HL-60 (cell line): ENCODE measurements around the gene MOCS1.

Source experiments
- DNase-seq, 2 experiments: peaks; one replicate each; pipeline ENCODE4 v3.0.0-alpha.2; 2010 to 2020; ENCODE audit warnings: low read depth in 1 of 2, low spot score in 1 of 2
- H3K27ac ChIP-seq: fragments of 250-450 bp; sonication (Bioruptor Pico); replicated peaks from 2 replicates; pipeline ENCODE4 v1.5.1; 2020; ENCODE audit warnings: mild to moderate bottlenecking, moderate library complexity
- H3K27me3 ChIP-seq: fragments of 250-450 bp; sonication (Bioruptor Pico); 2 replicates; pipeline ENCODE4 v1.5.1; 2021; ENCODE audit warnings: mild to moderate bottlenecking, moderate library complexity; ENCODE audit not compliant: insufficient read depth, poor library complexity, severe bottlenecking
- H3K4me3 ChIP-seq: replicated peaks from 2 replicates; pipeline ENCODE4 v1.5.1; 2011; ENCODE audit warnings: mild to moderate bottlenecking, control low read depth, low read length; ENCODE audit not compliant: insufficient read depth
- CTCF ChIP-seq: IDR thresholded peaks from one replicate; pipeline ENCODE4 v1.5.1; 2011; ENCODE audit warnings: low read length, control low read depth, inconsistent platforms; ENCODE audit not compliant: insufficient read depth
- GABPA ChIP-seq: IDR thresholded peaks from 2 replicates; pipeline ENCODE4 v1.6.1; 2012; ENCODE audit warnings: low read depth
- POLR2AphosphoS5 ChIP-seq: IDR thresholded peaks from 2 replicates; pipeline ENCODE4 v1.6.1; 2012; ENCODE audit warnings: low read depth
- SPI1 ChIP-seq: IDR thresholded peaks from 2 replicates; pipeline ENCODE4 v1.6.1; 2012; ENCODE audit warnings: low read depth, mild to moderate bottlenecking, borderline replicate concordance
- TF ChIP-seq, protein P1 (sequence below): IDR thresholded peaks from 2 replicates; pipeline ENCODE4 v1.6.1; 2012; ENCODE audit warnings: low read depth; ENCODE audit not compliant: insufficient replicate concordance

The MOCS1 gene

GRCh38 chr6:39931607-39932006 is 2.7 kb downstream of the MOCS1 start:
- no peak overlapping the region for H3K27ac ChIP-seq

GRCh38 chr6:39930540-39930939 is 3.7 kb downstream of the MOCS1 start:
- H3K4me3 ChIP-seq: no peak overlapping the region
- no peak for DNase-seq
- H3K27ac ChIP-seq: no peak overlapping the region
- H3K27me3 ChIP-seq: peaks cover 11% of the 10 kb centered on the region
- TF ChIP-seq POLR2AphosphoS5 (no peak), SPI1 (no peak), GABPA (no peak), CTCF (no peak)
- TF ChIP-seq, protein P1, sequence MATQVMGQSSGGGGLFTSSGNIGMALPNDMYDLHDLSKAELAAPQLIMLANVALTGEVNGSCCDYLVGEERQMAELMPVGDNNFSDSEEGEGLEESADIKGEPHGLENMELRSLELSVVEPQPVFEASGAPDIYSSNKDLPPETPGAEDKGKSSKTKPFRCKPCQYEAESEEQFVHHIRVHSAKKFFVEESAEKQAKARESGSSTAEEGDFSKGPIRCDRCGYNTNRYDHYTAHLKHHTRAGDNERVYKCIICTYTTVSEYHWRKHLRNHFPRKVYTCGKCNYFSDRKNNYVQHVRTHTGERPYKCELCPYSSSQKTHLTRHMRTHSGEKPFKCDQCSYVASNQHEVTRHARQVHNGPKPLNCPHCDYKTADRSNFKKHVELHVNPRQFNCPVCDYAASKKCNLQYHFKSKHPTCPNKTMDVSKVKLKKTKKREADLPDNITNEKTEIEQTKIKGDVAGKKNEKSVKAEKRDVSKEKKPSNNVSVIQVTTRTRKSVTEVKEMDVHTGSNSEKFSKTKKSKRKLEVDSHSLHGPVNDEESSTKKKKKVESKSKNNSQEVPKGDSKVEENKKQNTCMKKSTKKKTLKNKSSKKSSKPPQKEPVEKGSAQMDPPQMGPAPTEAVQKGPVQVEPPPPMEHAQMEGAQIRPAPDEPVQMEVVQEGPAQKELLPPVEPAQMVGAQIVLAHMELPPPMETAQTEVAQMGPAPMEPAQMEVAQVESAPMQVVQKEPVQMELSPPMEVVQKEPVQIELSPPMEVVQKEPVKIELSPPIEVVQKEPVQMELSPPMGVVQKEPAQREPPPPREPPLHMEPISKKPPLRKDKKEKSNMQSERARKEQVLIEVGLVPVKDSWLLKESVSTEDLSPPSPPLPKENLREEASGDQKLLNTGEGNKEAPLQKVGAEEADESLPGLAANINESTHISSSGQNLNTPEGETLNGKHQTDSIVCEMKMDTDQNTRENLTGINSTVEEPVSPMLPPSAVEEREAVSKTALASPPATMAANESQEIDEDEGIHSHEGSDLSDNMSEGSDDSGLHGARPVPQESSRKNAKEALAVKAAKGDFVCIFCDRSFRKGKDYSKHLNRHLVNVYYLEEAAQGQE: no peak

More at GRCh38 chr6:39931607-39932006, 2.7 kb downstream of the MOCS1 start:
- TF ChIP-seq SPI1: no peak
- TF ChIP-seq CTCF: no peak
- TF ChIP-seq POLR2AphosphoS5: no peak
- TF ChIP-seq GABPA: no peak
- TF ChIP-seq, protein P1: no peak
- no peak for DNase-seq
- H3K27me3 ChIP-seq: peaks cover 13% of the 10 kb centered on the region
- no peak overlapping the region for H3K4me3 ChIP-seq

DNA sequence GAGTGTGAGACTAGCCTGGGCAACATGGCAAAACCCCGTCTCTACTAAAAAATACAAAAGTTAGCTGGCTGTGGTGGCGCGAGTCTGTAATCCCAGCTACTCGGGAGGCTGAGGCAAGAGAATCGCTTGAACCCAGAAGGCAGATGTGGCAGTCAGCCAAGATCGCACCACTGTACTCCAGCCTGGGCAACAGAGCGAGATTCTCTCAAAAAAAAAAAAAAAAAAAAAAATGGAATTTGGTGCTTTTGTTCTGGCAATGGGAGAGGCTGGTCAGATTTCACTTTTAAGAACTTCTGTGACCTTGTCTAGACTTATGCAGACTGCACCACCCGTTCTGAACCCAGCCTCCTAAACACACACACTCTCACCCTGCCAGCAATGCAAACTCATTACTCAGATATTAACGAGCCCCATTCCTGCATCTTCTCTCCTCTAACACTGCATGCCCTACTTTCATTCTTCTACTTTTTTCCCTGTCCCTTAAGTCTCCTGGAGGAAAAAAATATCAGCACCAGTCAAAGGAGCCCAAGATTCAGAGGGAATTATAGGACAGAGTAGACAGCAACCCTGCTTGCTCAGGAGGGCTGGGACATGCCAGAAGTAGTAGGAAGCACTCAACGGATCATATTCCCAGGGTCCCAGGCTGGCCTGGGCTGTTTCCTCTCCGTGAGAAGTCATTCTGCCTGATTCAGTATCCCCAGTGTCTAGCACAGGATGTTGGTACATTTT is 4.4 kb downstream of the MOCS1 start:
- TF ChIP-seq SPI1 (no peak), POLR2AphosphoS5 (no peak), GABPA (no peak), CTCF (no peak)
- TF ChIP-seq, protein P1: no peak
- no peak overlapping the region for H3K27ac ChIP-seq
- H3K27me3 ChIP-seq: peaks cover 5% of the 10 kb centered on the region
- DNase-seq: no peak
- no peak overlapping the region for H3K4me3 ChIP-seq
